ENCODE data around the gene CHERP. TPM values are rescaled to one million over a fixed set of nuclear protein-coding genes. Genes with fewer than 3 reads are reported as not detected.

CHERP gene
- total and polyA plus RNA-seq, 2 experiments from 2014 or later = 31.6 to 41.2 TPM

DNA sequence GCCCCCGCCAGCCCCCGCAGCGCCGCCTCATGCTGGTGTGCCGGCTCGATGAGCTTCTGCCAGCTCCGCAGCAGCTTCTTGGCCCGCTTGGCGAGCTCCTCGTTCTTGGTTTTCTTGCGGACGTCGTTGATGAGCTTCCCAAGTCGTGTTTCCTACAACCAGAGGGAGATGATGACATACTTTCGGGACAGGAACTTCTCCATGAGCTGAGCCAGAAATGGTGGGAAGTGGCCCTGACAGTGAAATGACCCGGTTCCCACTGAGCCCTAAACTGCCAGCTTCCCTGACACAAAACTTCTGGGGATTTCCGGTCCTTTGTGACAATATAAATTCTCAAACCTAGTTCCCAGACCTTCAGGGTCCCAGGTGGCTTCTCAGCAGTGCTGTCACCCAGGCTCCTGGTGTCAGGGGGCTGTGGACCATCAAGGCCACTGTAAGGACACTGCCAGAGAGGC lies 35.3 kb upstream of the CHERP start:
- Histone ChIP-seq H3K4me1 (ENCODE audit: insufficient read depth) (peaks cover 4% of the 10 kb centered on the region; the same call in 1 of the 2 replicates), H3K27ac (ENCODE audit: low read depth) (no peak overlapping the region), H3K79me2 (replicated peaks; ENCODE audit: insufficient read depth) (peaks cover 70% of the 10 kb centered on the region), H2AFZ (no peak overlapping the region), H4K20me1 (replicated peaks; ENCODE audit: insufficient read depth) (peaks cover 26% of the 10 kb centered on the region), H3K36me3 (ENCODE audit: insufficient read depth) (peaks cover 4% of the 10 kb centered on the region; the same call in 1 of the 2 replicates), H3K4me3 (no peak overlapping the region), H3K9me2 (ENCODE audit: insufficient read depth) (no peaks in the 10 kb centered on the region), H3K4me2 (no peak overlapping the region), H3K27me3 (ENCODE audit: insufficient read depth) (no peaks in the 10 kb centered on the region), H3F3A (replicated peaks; ENCODE audit: low read depth) (0 out of 2 replicates have a peak, but pooled peaks cover 6% of the 10 kb centered on the region)
- Mint-ChIP-seq H3K9me3 (no peaks in the 10 kb centered on the region), H3K4me3 (no peak overlapping the region), H3K27me3 (ENCODE audit: insufficient read depth, low read depth, poor library complexity) (peaks cover 5% of the 10 kb centered on the region), H3K27ac (no peak overlapping the region), H3K4me1 (peaks cover 5% of the 10 kb centered on the region), H3K36me3 (ENCODE audit: low read depth) (peaks cover 16% of the 10 kb centered on the region)
- DNase-seq (ENCODE audit: low spot score) (no peak), ATAC-seq (no peak)
- TF ChIP-seq, protein P1, sequence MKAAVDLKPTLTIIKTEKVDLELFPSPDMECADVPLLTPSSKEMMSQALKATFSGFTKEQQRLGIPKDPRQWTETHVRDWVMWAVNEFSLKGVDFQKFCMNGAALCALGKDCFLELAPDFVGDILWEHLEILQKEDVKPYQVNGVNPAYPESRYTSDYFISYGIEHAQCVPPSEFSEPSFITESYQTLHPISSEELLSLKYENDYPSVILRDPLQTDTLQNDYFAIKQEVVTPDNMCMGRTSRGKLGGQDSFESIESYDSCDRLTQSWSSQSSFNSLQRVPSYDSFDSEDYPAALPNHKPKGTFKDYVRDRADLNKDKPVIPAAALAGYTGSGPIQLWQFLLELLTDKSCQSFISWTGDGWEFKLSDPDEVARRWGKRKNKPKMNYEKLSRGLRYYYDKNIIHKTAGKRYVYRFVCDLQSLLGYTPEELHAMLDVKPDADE (IDR thresholded peaks at IDR 0.05) = no peak

DNA sequence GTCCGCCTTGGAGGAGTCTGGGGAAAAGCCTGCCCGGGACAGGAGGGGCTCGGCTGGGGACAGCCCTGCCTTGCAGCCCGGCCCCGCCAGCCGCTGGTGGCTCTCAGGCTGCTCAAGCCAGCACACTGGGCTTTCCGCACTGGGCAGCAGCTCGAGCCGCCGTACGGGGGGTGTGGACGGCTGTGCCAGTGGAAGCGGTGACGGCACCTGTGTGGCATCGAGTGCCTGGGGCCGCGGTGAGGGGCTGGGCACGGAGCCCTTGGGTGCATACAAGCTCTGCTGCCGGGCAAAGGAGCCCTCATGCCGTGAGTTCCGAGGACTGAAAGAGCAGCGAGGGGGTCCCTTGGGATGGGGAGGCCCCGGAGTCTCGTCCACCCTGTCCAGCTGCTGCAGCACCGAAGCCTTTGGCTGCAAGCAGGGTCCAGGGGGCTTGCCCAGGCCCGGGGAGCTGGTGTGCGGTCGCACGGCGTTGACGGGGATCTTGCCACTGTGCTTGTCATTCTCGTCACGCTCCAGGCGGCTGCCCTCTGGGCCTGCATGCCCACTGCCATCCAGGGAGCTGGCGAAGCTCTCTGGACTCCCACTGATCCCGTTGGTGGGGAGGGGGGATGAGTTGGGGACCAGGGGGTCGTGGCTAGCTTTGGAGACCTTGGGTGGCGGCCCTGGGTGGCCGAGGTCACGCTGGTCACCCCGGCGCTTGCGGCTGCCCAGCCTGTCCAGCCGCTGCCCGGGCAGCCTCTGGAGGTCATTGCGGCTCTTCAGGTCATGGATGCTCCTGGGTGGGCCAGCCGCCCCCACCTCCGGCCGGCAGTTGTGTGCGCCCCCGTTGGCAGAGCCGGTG lies 34.7 kb upstream of the CHERP start:
- Mint-ChIP-seq H3K36me3 (ENCODE audit: low read depth) (peaks cover 16% of the 10 kb centered on the region), H3K27ac (no peak overlapping the region), H3K4me3 (no peak overlapping the region), H3K9me3 (no peaks in the 10 kb centered on the region), H3K4me1 (peaks cover 5% of the 10 kb centered on the region), H3K27me3 (ENCODE audit: insufficient read depth, low read depth, poor library complexity) (peaks cover 8% of the 10 kb centered on the region)
- Histone ChIP-seq H3K36me3 (ENCODE audit: insufficient read depth) (peaks cover 4% of the 10 kb centered on the region; the same call in 1 of the 2 replicates), H3K27ac (ENCODE audit: low read depth) (no peak overlapping the region), H3K4me2 (no peak overlapping the region), H3K4me3 (no peak overlapping the region), H4K20me1 (replicated peaks; ENCODE audit: insufficient read depth) (peaks cover 26% of the 10 kb centered on the region), H3K79me2 (replicated peaks; ENCODE audit: insufficient read depth) (peaks cover 63% of the 10 kb centered on the region), H3K27me3 (ENCODE audit: insufficient read depth) (no peaks in the 10 kb centered on the region), H3K9me2 (ENCODE audit: insufficient read depth) (no peaks in the 10 kb centered on the region), H2AFZ (no peak overlapping the region), H3F3A (replicated peaks; ENCODE audit: low read depth) (0 out of 2 replicates have a peak, but pooled peaks cover 6% of the 10 kb centered on the region), H3K4me1 (ENCODE audit: insufficient read depth) (peaks cover 4% of the 10 kb centered on the region; the same call in 1 of the 2 replicates)
- DNase-seq (ENCODE audit: low spot score) (no peak), ATAC-seq (no peak)
- TF ChIP-seq, protein P2, sequence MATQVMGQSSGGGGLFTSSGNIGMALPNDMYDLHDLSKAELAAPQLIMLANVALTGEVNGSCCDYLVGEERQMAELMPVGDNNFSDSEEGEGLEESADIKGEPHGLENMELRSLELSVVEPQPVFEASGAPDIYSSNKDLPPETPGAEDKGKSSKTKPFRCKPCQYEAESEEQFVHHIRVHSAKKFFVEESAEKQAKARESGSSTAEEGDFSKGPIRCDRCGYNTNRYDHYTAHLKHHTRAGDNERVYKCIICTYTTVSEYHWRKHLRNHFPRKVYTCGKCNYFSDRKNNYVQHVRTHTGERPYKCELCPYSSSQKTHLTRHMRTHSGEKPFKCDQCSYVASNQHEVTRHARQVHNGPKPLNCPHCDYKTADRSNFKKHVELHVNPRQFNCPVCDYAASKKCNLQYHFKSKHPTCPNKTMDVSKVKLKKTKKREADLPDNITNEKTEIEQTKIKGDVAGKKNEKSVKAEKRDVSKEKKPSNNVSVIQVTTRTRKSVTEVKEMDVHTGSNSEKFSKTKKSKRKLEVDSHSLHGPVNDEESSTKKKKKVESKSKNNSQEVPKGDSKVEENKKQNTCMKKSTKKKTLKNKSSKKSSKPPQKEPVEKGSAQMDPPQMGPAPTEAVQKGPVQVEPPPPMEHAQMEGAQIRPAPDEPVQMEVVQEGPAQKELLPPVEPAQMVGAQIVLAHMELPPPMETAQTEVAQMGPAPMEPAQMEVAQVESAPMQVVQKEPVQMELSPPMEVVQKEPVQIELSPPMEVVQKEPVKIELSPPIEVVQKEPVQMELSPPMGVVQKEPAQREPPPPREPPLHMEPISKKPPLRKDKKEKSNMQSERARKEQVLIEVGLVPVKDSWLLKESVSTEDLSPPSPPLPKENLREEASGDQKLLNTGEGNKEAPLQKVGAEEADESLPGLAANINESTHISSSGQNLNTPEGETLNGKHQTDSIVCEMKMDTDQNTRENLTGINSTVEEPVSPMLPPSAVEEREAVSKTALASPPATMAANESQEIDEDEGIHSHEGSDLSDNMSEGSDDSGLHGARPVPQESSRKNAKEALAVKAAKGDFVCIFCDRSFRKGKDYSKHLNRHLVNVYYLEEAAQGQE (IDR thresholded peaks at IDR 0.05; ENCODE audit: unreplicated experiment) = no peak
- no peak for TF ChIP-seq POLR2AphosphoS5 (IDR thresholded peaks at IDR 0.05; ENCODE audit: low read depth)
- TF ChIP-seq ZNF331 (CRISPR knock-in tag; IDR thresholded peaks at IDR 0.05; ENCODE audit: low read depth) = no peak
- no peak for TF ChIP-seq JUNB (IDR thresholded peaks at IDR 0.05; ENCODE audit: unreplicated experiment)
- no peak for TF ChIP-seq ZNF114 (CRISPR knock-in tag; IDR thresholded peaks at IDR 0.05)
- TF ChIP-seq, protein P3, sequence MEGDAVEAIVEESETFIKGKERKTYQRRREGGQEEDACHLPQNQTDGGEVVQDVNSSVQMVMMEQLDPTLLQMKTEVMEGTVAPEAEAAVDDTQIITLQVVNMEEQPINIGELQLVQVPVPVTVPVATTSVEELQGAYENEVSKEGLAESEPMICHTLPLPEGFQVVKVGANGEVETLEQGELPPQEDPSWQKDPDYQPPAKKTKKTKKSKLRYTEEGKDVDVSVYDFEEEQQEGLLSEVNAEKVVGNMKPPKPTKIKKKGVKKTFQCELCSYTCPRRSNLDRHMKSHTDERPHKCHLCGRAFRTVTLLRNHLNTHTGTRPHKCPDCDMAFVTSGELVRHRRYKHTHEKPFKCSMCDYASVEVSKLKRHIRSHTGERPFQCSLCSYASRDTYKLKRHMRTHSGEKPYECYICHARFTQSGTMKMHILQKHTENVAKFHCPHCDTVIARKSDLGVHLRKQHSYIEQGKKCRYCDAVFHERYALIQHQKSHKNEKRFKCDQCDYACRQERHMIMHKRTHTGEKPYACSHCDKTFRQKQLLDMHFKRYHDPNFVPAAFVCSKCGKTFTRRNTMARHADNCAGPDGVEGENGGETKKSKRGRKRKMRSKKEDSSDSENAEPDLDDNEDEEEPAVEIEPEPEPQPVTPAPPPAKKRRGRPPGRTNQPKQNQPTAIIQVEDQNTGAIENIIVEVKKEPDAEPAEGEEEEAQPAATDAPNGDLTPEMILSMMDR (conservative IDR thresholded peaks at IDR 0.05; ENCODE audit: low read depth in 2 of 2) = no peak
- TF ChIP-seq, protein P1 (IDR thresholded peaks at IDR 0.05) = no peak
- TF ChIP-seq EZH2phosphoT487 (IDR thresholded peaks at IDR 0.05; ENCODE audit: unreplicated experiment) = no peak
- TF ChIP-seq CREB1 (CRISPR knock-in tag; IDR thresholded peaks at IDR 0.05; ENCODE audit: low read depth) = no peak
- TF ChIP-seq STAT1 (IDR thresholded peaks at IDR 0.05; ENCODE audit: unreplicated experiment) = no peak
- TF ChIP-seq NANOG (IDR thresholded peaks at IDR 0.05; ENCODE audit: borderline replicate concordance) = no peak
- TF ChIP-seq EZH2 (IDR thresholded peaks at IDR 0.05; ENCODE audit: low read depth, unreplicated experiment) = no peak

All from GM23338 (cell line).